SK-N-SH (cell line): ENCODE measurements around the gene THBS1. TPM values are rescaled to one million over a fixed set of nuclear protein-coding genes. Genes with fewer than 3 reads are reported as not detected.

ENCODE experiments used
- CTCF ChIA-PET: fragments of 300-600, 350-600 bp; formaldehyde crosslinking; extraction: SDS; loops from one replicate; lab custom pipeline; 2021; lab: Yijun Ruan, JAX
- POLR2A ChIA-PET: fragments of 350-600 bp; sonication (Branson Sonifier 250); formaldehyde crosslinking; extraction: SDS; loops from one replicate; lab custom pipeline; 2020; ENCODE audit warnings: antibody characterized with exemption, inconsistent platforms; lab: Yijun Ruan, JAX
- DNase-seq: peaks from one replicate; pipeline ENCODE4 v3.0.0; 2012
- H2AFZ ChIP-seq: fragments of 200-600 bp; sonication (generic); 2 replicates; pipeline ENCODE4 v1.8.1; 2016; ENCODE audit warnings: antibody characterized with exemption, mild to moderate bottlenecking, low read depth
- H3F3A ChIP-seq: fragments of 200-600 bp; sonication (generic); replicated peaks from 2 replicates; pipeline ENCODE3; 2016; ENCODE audit warnings: antibody characterized with exemption, mild to moderate bottlenecking; ENCODE audit not compliant: insufficient read depth
- H3K27ac ChIP-seq, 2 experiments: fragments of 200-500 bp in 1 of 2; fragments of 200-600 bp in 1 of 2; sonication (Bioruptor generic) in 1 of 2; sonication (generic), shearing (Covaris generic) in 1 of 2; 2 replicates each; pipeline versions ENCODE4 v1.5.1 to v1.6.1; 2014 to 2016; ENCODE audit warnings: low read depth in 2 of 2, inconsistent platforms in 1 of 2, low read length in 1 of 2, mild to moderate bottlenecking in 1 of 2, mixed read lengths in 1 of 2
- H3K27me3 ChIP-seq: fragments of 200-600 bp; sonication (generic), shearing (Covaris generic); 2 replicates; pipeline ENCODE4 v1.6.1; 2016; ENCODE audit warnings: mixed run types; ENCODE audit not compliant: insufficient read depth
- H3K36me3 ChIP-seq, 2 experiments: fragments of 200-500 bp in 1 of 2; fragments of 200-600 bp in 1 of 2; sonication (Bioruptor generic) in 1 of 2; sonication (generic) in 1 of 2; replicated peaks in 1 of 2; 2 replicates each; pipeline versions ENCODE3 to v1.5.1; 2014 to 2016; ENCODE audit warnings: low read length in 1 of 2, mild to moderate bottlenecking in 1 of 2; ENCODE audit not compliant: insufficient read depth in 2 of 2, control insufficient read depth in 1 of 2
- H3K4me1 ChIP-seq, 2 experiments: fragments of 200-500 bp in 1 of 2; fragments of 200-600 bp in 1 of 2; sonication (Bioruptor generic) in 1 of 2; sonication (generic), shearing (Covaris generic) in 1 of 2; 2 replicates each; pipeline versions ENCODE4 v1.5.1 to v1.6.1; 2014 to 2016; ENCODE audit warnings: low read depth in 1 of 2, low read length in 1 of 2, mixed run types in 1 of 2; ENCODE audit not compliant: insufficient read depth in 2 of 2, control insufficient read depth in 1 of 2
- H3K4me2 ChIP-seq: fragments of 200-600 bp; sonication (generic), shearing (Covaris generic); 2 replicates; pipeline ENCODE4 v1.6.1; 2017; ENCODE audit warnings: mixed run types
- H3K4me3 ChIP-seq, 2 experiments: fragments of 200-500 bp in 1 of 2; fragments of 200-600 bp in 1 of 2; sonication (Bioruptor generic) in 1 of 2; sonication (generic), shearing (Covaris generic) in 1 of 2; 2 replicates each; pipeline versions ENCODE4 v1.5.1 to v1.8.1; 2014 to 2016; ENCODE audit warnings: low read depth in 2 of 2, inconsistent platforms in 1 of 2, low read length in 1 of 2, mild to moderate bottlenecking in 1 of 2, mixed read lengths in 1 of 2, moderate library complexity in 1 of 2
- H3K79me2 ChIP-seq: fragments of 200-600 bp; sonication (generic); 2 replicates; pipeline ENCODE4 v1.8.1; 2017; ENCODE audit warnings: mild to moderate bottlenecking; ENCODE audit not compliant: insufficient read depth
- H3K9ac ChIP-seq: fragments of 200-600 bp; sonication (generic); 2 replicates; pipeline ENCODE4 v1.6.1; 2017; ENCODE audit warnings: mixed run types
- H3K9me2 ChIP-seq: fragments of 200-600 bp; sonication (generic); 2 replicates; pipeline ENCODE4 v1.6.1; 2017; ENCODE audit warnings: mixed run types
- H3K9me3 ChIP-seq: fragments of 200-600 bp; sonication (generic); 2 replicates; pipeline ENCODE4 v1.6.1; 2017; ENCODE audit warnings: mixed run types, mild to moderate bottlenecking, moderate library complexity
- H4K20me1 ChIP-seq: fragments of 200-600 bp; sonication (generic); 2 replicates; pipeline ENCODE4 v1.6.1; 2017; ENCODE audit warnings: mild to moderate bottlenecking, mixed run types; ENCODE audit not compliant: insufficient read depth
- CHD2 ChIP-seq: fragments of 150-350 bp; IDR thresholded peaks from 2 replicates; pipeline ENCODE4 v1.6.1; 2018; ENCODE audit warnings: low read length; ENCODE audit not compliant: partially characterized antibody
- ELF1 ChIP-seq: IDR thresholded peaks from 2 replicates; pipeline ENCODE4 v1.4.0; 2012
- EP300 ChIP-seq, 2 experiments: IDR thresholded peaks; 2 replicates each; pipeline versions ENCODE4 v1.4.0 to v1.6.1; 2012; ENCODE audit warnings: borderline replicate concordance in 1 of 2, low read depth in 1 of 2, low read length in 1 of 2
- EZH2phosphoT487 ChIP-seq: fragments of 200-600 bp; sonication (generic); IDR thresholded peaks from 2 replicates; pipeline ENCODE4 v1.6.1; 2017; ENCODE audit warnings: low read depth, mixed run types, mild to moderate bottlenecking, antibody characterized with exemption, moderate library complexity, borderline replicate concordance
- FOSL2 ChIP-seq: IDR thresholded peaks from 2 replicates; pipeline ENCODE4 v1.4.0; 2012; ENCODE audit warnings: low read depth, mild to moderate bottlenecking, moderate library complexity, borderline replicate concordance
- GABPA ChIP-seq: IDR thresholded peaks from 2 replicates; pipeline ENCODE4 v1.4.0; 2012; ENCODE audit warnings: low read depth, mild to moderate bottlenecking
- GATA2 ChIP-seq: sonication (generic); formaldehyde crosslinking; IDR thresholded peaks from 2 replicates; pipeline ENCODE4 v1.5.0; 2020; ENCODE audit warnings: mild to moderate bottlenecking, missing genetic modification reagents
- JUND ChIP-seq: IDR thresholded peaks from 2 replicates; pipeline ENCODE4 v1.4.0; 2012
- MEF2A ChIP-seq: IDR thresholded peaks from 2 replicates; pipeline ENCODE4 v1.4.0; 2012; ENCODE audit warnings: low read depth, borderline replicate concordance
- MXI1 ChIP-seq: IDR thresholded peaks from 2 replicates; pipeline ENCODE4 v1.6.1; 2012; ENCODE audit warnings: mild to moderate bottlenecking, low read depth, low read length, improper control_type of control experiment
- NFIC ChIP-seq: IDR thresholded peaks from 2 replicates; pipeline ENCODE4 v1.4.0; 2012; ENCODE audit warnings: borderline replicate concordance
- POLR2AphosphoS5 ChIP-seq: IDR thresholded peaks from 2 replicates; pipeline ENCODE4 v1.6.1; 2012; ENCODE audit warnings: low read depth, low read length
- RAD21 ChIP-seq: IDR thresholded peaks from 2 replicates; pipeline ENCODE4 v1.6.1; 2012; ENCODE audit warnings: mild to moderate bottlenecking, low read length
- RCOR1 ChIP-seq: fragments of 150-350 bp; IDR thresholded peaks from 2 replicates; pipeline ENCODE4 v1.6.1; 2017; ENCODE audit warnings: antibody characterized with exemption, low read length
- RFX5 ChIP-seq: IDR thresholded peaks from 2 replicates; pipeline ENCODE4 v1.6.1; 2012; ENCODE audit warnings: mild to moderate bottlenecking, improper control_type of control experiment, low read length
- RXRA ChIP-seq: IDR thresholded peaks from 2 replicates; pipeline ENCODE4 v1.4.0; 2012; ENCODE audit warnings: low read depth, mild to moderate bottlenecking, borderline replicate concordance
- SIN3A ChIP-seq: IDR thresholded peaks from 2 replicates; pipeline ENCODE4 v1.6.1; 2012; ENCODE audit warnings: low read depth, mild to moderate bottlenecking, low read length, moderate library complexity, borderline replicate concordance
- SMC3 ChIP-seq: IDR thresholded peaks from 2 replicates; pipeline ENCODE4 v1.6.1; 2012; ENCODE audit warnings: low read depth, low read length, improper control_type of control experiment
- TAF1 ChIP-seq: IDR thresholded peaks from 2 replicates; pipeline ENCODE4 v1.6.1; 2012; ENCODE audit warnings: low read depth, mild to moderate bottlenecking, low read length, moderate library complexity, borderline replicate concordance
- YY1 ChIP-seq: IDR thresholded peaks from 2 replicates; pipeline ENCODE4 v1.4.0; 2012; ENCODE audit warnings: low read depth, mild to moderate bottlenecking
- WGBS: methylation state at CpG from one replicate; pipeline ENCODE4 v1.1.6; 2017; ENCODE audit warnings: low lambda C conversion rate; 5-methylcytosine and 5-hydroxymethylcytosine counted together
- polyA plus RNA-seq, 3 experiments: library from polyadenylated mRNA; depleted of rRNA; stranded (reverse); fragments of >200 nt; gene quantifications; 2 replicates each; pipeline ENCODE4 v1.2.3, GENCODE V29; 2012
- TF ChIP-seq, protein P1 (sequence below): IDR thresholded peaks from 2 replicates; pipeline ENCODE4 v1.4.0; 2012; ENCODE audit warnings: low read depth, borderline replicate concordance
- TF ChIP-seq, protein P2 (sequence below): IDR thresholded peaks from 2 replicates; pipeline ENCODE4; 2012
- TF ChIP-seq, protein P3 (sequence below): fragments of 150-350 bp; IDR thresholded peaks from 2 replicates; pipeline ENCODE4 v1.6.1; 2016; ENCODE audit warnings: mild to moderate bottlenecking, low read depth, low read length

The THBS1 gene
- polyA plus RNA-seq, 1 of the 3 experiments (the other 2 are of a cell fraction): 117 TPM

DNA sequence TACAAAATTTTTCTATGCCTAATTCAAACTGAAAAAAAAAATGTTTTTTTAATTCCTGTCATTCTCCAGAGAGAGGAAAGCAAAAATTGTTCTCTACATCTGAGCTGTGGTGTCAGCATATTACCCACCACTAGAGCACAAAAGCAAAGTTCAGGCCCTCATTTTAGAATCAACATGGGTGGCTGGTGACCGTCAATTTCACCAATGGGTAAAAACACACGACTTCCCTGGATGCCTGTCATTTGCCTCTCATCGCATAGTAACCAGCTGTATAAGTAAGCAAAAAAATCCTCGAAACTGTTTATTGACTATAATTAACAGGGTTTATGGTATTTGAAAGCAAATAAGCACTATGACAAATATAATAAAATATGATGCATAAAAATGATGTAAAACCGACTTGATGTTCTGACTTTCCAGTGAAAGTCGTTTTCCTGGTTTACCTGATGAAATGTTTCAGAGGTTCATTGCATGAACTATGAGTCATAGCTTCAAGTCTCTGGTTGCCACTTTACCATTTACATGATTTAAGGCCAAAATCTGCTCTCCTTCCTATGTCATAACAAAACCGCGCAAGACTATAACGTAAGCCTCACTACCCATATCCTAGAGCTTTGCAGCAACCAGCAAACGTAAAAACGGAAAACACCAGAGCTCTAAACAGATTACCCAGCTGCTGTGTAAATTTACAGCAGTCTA is 60.5 kb downstream of the THBS1 start (continued):
- TF ChIP-seq FOSL2: peak; percentile 63; the same call in 1 of the 2 replicates
- TF ChIP-seq RAD21: no peak
- no peak for TF ChIP-seq MEF2A
- no peak for TF ChIP-seq ELF1
- no peak for TF ChIP-seq POLR2AphosphoS5
- TF ChIP-seq TAF1: no peak
- TF ChIP-seq GATA2 (CRISPR knock-in tag): no peak
- TF ChIP-seq, protein P1, sequence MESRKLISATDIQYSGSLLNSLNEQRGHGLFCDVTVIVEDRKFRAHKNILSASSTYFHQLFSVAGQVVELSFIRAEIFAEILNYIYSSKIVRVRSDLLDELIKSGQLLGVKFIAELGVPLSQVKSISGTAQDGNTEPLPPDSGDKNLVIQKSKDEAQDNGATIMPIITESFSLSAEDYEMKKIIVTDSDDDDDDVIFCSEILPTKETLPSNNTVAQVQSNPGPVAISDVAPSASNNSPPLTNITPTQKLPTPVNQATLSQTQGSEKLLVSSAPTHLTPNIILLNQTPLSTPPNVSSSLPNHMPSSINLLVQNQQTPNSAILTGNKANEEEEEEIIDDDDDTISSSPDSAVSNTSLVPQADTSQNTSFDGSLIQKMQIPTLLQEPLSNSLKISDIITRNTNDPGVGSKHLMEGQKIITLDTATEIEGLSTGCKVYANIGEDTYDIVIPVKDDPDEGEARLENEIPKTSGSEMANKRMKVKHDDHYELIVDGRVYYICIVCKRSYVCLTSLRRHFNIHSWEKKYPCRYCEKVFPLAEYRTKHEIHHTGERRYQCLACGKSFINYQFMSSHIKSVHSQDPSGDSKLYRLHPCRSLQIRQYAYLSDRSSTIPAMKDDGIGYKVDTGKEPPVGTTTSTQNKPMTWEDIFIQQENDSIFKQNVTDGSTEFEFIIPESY: no peak
- TF ChIP-seq MXI1: no peak
- TF ChIP-seq RFX5: no peak
- TF ChIP-seq, all 33 proteins: peak for 5

DNA sequence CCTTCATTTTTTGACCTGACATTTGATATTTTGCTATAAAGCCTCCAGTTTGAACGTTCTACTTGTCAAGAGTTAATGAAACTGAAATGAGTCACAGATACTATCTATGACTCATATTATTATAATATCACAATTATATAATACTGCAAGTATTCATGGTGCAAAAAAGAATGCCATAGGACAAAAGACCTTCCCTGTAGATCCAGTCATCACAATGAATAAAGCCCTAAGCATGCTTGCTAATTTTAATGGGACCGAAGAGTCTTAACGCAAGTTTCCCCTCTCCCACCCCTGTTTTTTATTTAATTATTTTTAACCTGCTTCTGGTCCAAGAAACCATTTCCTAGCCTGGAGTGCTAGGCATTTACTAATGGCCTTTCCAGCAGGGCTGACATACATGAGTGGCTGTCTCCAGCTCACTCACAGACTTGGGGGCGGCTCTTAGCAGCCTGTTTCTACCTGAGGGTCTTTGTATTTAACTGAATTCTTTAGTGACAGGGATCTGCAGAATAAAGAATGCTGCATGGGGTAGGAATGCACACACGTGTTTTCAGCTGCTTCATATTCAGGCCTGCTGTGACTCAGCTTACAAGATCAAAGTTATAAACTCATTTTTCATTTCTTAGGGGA is 61.2 kb downstream of the THBS1 start:
- H3K9me2 ChIP-seq: no peaks in the 10 kb centered on the region
- no peaks in the 10 kb centered on the region for H3K79me2 ChIP-seq
- peak; percentile 42 for DNase-seq
- peaks cover 23% of the 10 kb centered on the region for H3F3A ChIP-seq
- peaks cover 9 to 27% of the 10 kb centered on the region in 2 experiments for H3K4me1 ChIP-seq
- H3K9ac ChIP-seq: peak overlapping the region; percentile 58
- peak overlapping the region; percentile 77 to 92; a peak in 3 of 4 replicates for H3K27ac ChIP-seq
- no peaks in the 10 kb centered on the region for H4K20me1 ChIP-seq
- ChIA-PET CTCF (interaction anchor here (1.4 to 2.0 kb wide), 2 partner anchors 9 to 115 kb away, joined by 5 read pairs; no protein-coding TSS in a partner anchor), POLR2A (no interaction called here)
- no peaks in the 10 kb centered on the region for H3K36me3 ChIP-seq
- no peaks in the 10 kb centered on the region for H3K27me3 ChIP-seq
- WGBS: 12% methylated on average over 5 of the region's 5 CpGs
- no peaks in the 10 kb centered on the region for H3K9me3 ChIP-seq
- no peak overlapping the region for H2AFZ ChIP-seq
- H3K4me3 ChIP-seq: no peak overlapping the region
- peak overlapping the region; percentile 64 for H3K4me2 ChIP-seq
- TF ChIP-seq JUND: peak; percentile 92
- no peak for TF ChIP-seq SIN3A
- TF ChIP-seq RCOR1: no peak
- no peak for TF ChIP-seq TAF1
- peak; percentile 23 to 76; a peak in 2 of 4 replicates for TF ChIP-seq EP300 (IDR thresholded peaks at IDR 0.05; ENCODE audit: borderline replicate concordance in 1 of 2, low read depth in 1 of 2, low read length in 1 of 2)
- TF ChIP-seq EZH2phosphoT487: no peak
- TF ChIP-seq GATA2 (CRISPR knock-in tag): no peak
- no peak for TF ChIP-seq ELF1
- TF ChIP-seq, protein P2, sequence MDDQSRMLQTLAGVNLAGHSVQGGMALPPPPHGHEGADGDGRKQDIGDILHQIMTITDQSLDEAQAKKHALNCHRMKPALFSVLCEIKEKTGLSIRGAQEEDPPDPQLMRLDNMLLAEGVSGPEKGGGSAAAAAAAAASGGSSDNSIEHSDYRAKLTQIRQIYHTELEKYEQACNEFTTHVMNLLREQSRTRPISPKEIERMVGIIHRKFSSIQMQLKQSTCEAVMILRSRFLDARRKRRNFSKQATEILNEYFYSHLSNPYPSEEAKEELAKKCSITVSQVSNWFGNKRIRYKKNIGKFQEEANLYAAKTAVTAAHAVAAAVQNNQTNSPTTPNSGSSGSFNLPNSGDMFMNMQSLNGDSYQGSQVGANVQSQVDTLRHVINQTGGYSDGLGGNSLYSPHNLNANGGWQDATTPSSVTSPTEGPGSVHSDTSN: peak; percentile 84
- TF ChIP-seq SMC3: no peak
- TF ChIP-seq RFX5: no peak
- TF ChIP-seq RXRA: no peak; the same call in 1 of the 2 replicates
- TF ChIP-seq YY1: no peak
- TF ChIP-seq, protein P3, sequence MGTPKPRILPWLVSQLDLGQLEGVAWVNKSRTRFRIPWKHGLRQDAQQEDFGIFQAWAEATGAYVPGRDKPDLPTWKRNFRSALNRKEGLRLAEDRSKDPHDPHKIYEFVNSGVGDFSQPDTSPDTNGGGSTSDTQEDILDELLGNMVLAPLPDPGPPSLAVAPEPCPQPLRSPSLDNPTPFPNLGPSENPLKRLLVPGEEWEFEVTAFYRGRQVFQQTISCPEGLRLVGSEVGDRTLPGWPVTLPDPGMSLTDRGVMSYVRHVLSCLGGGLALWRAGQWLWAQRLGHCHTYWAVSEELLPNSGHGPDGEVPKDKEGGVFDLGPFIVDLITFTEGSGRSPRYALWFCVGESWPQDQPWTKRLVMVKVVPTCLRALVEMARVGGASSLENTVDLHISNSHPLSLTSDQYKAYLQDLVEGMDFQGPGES: no peak
- no peak for TF ChIP-seq RAD21
- 0 out of 2 replicates have a peak, but pooled peaks have one; percentile 34 for TF ChIP-seq NFIC
- peak; percentile 94 for TF ChIP-seq FOSL2
- TF ChIP-seq, protein P1: no peak
- TF ChIP-seq GABPA: no peak
- TF ChIP-seq CHD2: no peak
